ENCODE data around the gene RCAN2. TPM values are rescaled to one million over a fixed set of nuclear protein-coding genes. Genes with fewer than 3 reads are reported as not detected.
"Not testable (repeated sequence)": the region's sequence is repeated elsewhere in the genome, so short reads cannot be mapped to it uniquely, and the experiment has no call there.

The RCAN2 gene
- total RNA-seq, 1 experiment from 2014 or later = 0.05 TPM

GRCh38 chr6:46407246-46407645 lies 84.0 kb downstream of the RCAN2 start:
- no peak overlapping the region for H3K27ac ChIP-seq (ENCODE audit: low read length)
- H3K9me3 ChIP-seq (ENCODE audit: control insufficient read depth, insufficient read depth, low read depth, low read length) = no peaks in the 10 kb centered on the region
- no peaks in the 10 kb centered on the region for H3K36me3 ChIP-seq (ENCODE audit: control insufficient read depth, insufficient read depth, low read length)
- intact Hi-C loops (cut with micrococcal nuclease; ENCODE audit: unreplicated experiment) (no loop called here), in situ Hi-C loops (cut with HindIII; ENCODE audit: low pct_unique_long_range_greater_than_20kb, low sequenced_read_pairs) (no loop called here)
- CTCF ChIA-PET = interaction anchor here (0.6 kb wide), 1 partner anchor 278 kb away, joined by 5 read pairs; the partner anchor contains the start of gene ENPP4
- no peak for DNase-seq (ENCODE audit: low read depth, low spot score)
- H3K4me3 ChIP-seq (ENCODE audit: low read depth in 2 of 2, low read length in 2 of 2) = no peak overlapping the region
- no TSS peak for BruUV-seq (replicated peaks)
- TF ChIP-seq TCF7L2 (IDR thresholded peaks at IDR 0.05; ENCODE audit: low read depth, low read length) (no peak), POLR2AphosphoS5 (IDR thresholded peaks at IDR 0.05; ENCODE audit: low read depth, low read length) (no peak)
- POLR2A ChIA-PET = no interaction called here
- H3K27me3 ChIP-seq (ENCODE audit: control insufficient read depth, insufficient read depth, low read length) = peaks cover 2% of the 10 kb centered on the region; the same call in 1 of the 2 replicates
- ATAC-seq = no peak
- no peaks in the 10 kb centered on the region for H3K4me1 ChIP-seq (ENCODE audit: control insufficient read depth, insufficient read depth, low read length)

DNA sequence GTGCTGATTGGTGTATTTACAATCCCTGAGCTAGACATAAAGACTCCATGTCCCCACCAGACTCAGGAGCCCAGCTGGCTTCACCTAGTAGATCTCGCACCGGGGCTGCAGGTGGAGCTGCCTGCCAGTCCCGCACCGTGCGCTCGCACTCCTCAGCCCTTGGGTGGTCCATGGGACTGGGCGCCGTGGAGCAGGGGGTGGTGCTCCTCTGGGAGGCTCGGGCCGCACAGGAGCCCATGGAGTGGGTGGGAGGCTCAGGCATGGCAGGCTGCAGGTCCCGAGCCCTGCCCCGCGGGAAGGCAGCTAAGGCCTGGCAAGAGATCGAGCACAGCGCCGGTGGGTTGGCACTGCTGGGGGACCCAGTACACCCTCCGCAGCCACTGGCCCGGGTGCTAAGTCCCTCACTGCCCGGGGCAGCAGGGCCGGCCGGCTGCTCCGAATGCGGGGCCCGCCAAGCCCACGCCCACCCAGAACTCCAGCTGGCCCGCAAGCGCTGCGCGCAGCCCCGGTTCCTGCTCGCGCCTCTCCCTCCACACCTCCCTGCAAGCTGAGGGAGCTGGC lies 85.5 kb downstream of the RCAN2 start:
- BruUV-seq (replicated peaks); H3K27ac ChIP-seq (ENCODE audit: low read length); intact Hi-C loops (cut with micrococcal nuclease; ENCODE audit: unreplicated experiment); H3K4me3 ChIP-seq (ENCODE audit: low read depth in 2 of 2, low read length in 2 of 2); H3K36me3 ChIP-seq (ENCODE audit: control insufficient read depth, insufficient read depth, low read length); POLR2A ChIA-PET; ATAC-seq; DNase-seq (ENCODE audit: low read depth, low spot score); H3K9me3 ChIP-seq (ENCODE audit: control insufficient read depth, insufficient read depth, low read depth, low read length); H3K4me1 ChIP-seq (ENCODE audit: control insufficient read depth, insufficient read depth, low read length); CTCF ChIA-PET; H3K27me3 ChIP-seq (ENCODE audit: control insufficient read depth, insufficient read depth, low read length); in situ Hi-C loops (cut with HindIII; ENCODE audit: low pct_unique_long_range_greater_than_20kb, low sequenced_read_pairs): not testable (repeated sequence)

GRCh38 chr6:46400898-46401297 lies 90.4 kb downstream of the RCAN2 start:
- TF ChIP-seq, protein P1, sequence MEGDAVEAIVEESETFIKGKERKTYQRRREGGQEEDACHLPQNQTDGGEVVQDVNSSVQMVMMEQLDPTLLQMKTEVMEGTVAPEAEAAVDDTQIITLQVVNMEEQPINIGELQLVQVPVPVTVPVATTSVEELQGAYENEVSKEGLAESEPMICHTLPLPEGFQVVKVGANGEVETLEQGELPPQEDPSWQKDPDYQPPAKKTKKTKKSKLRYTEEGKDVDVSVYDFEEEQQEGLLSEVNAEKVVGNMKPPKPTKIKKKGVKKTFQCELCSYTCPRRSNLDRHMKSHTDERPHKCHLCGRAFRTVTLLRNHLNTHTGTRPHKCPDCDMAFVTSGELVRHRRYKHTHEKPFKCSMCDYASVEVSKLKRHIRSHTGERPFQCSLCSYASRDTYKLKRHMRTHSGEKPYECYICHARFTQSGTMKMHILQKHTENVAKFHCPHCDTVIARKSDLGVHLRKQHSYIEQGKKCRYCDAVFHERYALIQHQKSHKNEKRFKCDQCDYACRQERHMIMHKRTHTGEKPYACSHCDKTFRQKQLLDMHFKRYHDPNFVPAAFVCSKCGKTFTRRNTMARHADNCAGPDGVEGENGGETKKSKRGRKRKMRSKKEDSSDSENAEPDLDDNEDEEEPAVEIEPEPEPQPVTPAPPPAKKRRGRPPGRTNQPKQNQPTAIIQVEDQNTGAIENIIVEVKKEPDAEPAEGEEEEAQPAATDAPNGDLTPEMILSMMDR (IDR thresholded peaks at IDR 0.05) = no peak
- TF ChIP-seq TCF7L2 (IDR thresholded peaks at IDR 0.05; ENCODE audit: low read depth, low read length) = no peak
- TF ChIP-seq POLR2AphosphoS5 (IDR thresholded peaks at IDR 0.05; ENCODE audit: low read depth, low read length) = no peak
- no peak for TF ChIP-seq SIN3A (IDR thresholded peaks at IDR 0.05; ENCODE audit: borderline replicate concordance, insufficient read depth, low read depth, low read length)
- TF ChIP-seq REST (IDR thresholded peaks at IDR 0.05; ENCODE audit: insufficient read depth in 1 of 2, low read depth in 2 of 2, low read length in 1 of 2) = no peak
- intact Hi-C loops (cut with micrococcal nuclease; ENCODE audit: unreplicated experiment) = no loop called here
- CTCF ChIA-PET = no interaction called here
- ATAC-seq (no peak), DNase-seq (ENCODE audit: low read depth, low spot score) (no peak)
- H3K27me3 ChIP-seq (ENCODE audit: control insufficient read depth, insufficient read depth, low read length) = peaks cover 3% of the 10 kb centered on the region
- no peaks in the 10 kb centered on the region for H3K9me3 ChIP-seq (ENCODE audit: control insufficient read depth, insufficient read depth, low read depth, low read length)
- H3K27ac ChIP-seq (ENCODE audit: low read length) = no peak overlapping the region
- in situ Hi-C loops (cut with HindIII; ENCODE audit: low pct_unique_long_range_greater_than_20kb, low sequenced_read_pairs) = no loop called here
- H3K4me3 ChIP-seq (ENCODE audit: low read depth in 2 of 2, low read length in 2 of 2) = no peak overlapping the region
- no TSS peak for BruUV-seq (replicated peaks)
- H3K36me3 ChIP-seq (ENCODE audit: control insufficient read depth, insufficient read depth, low read length) = no peaks in the 10 kb centered on the region
- H3K4me1 ChIP-seq (ENCODE audit: control insufficient read depth, insufficient read depth, low read length) = no peaks in the 10 kb centered on the region
- POLR2A ChIA-PET = interaction anchor here (0.6 kb wide), 1 partner anchor 492 kb away, joined by 8 read pairs; no protein-coding TSS in a partner anchor
